HL-60 (cell line): Measurements from ENCODE around the gene SMIM3.

Experiments used
- DNase-seq, 2 experiments: peaks; one replicate each; pipeline ENCODE4 v3.0.0-alpha.2; 2010 to 2020; ENCODE audit warnings: low read depth in 1 of 2, low spot score in 1 of 2
- H3K27ac ChIP-seq: fragments of 250-450 bp; sonication (Bioruptor Pico); replicated peaks from 2 replicates; pipeline ENCODE4 v1.5.1; 2020; ENCODE audit warnings: mild to moderate bottlenecking, moderate library complexity
- H3K27me3 ChIP-seq: fragments of 250-450 bp; sonication (Bioruptor Pico); 2 replicates; pipeline ENCODE4 v1.5.1; 2021; ENCODE audit warnings: mild to moderate bottlenecking, moderate library complexity; ENCODE audit not compliant: insufficient read depth, poor library complexity, severe bottlenecking
- H3K4me3 ChIP-seq: replicated peaks from 2 replicates; pipeline ENCODE4 v1.5.1; 2011; ENCODE audit warnings: mild to moderate bottlenecking, control low read depth, low read length; ENCODE audit not compliant: insufficient read depth
- GABPA ChIP-seq: IDR thresholded peaks from 2 replicates; pipeline ENCODE4 v1.6.1; 2012; ENCODE audit warnings: low read depth
- POLR2AphosphoS5 ChIP-seq: IDR thresholded peaks from 2 replicates; pipeline ENCODE4 v1.6.1; 2012; ENCODE audit warnings: low read depth
- REST ChIP-seq: IDR thresholded peaks from 2 replicates; pipeline ENCODE4 v1.6.1; 2012; ENCODE audit warnings: low read depth; ENCODE audit not compliant: insufficient replicate concordance
- SPI1 ChIP-seq: IDR thresholded peaks from 2 replicates; pipeline ENCODE4 v1.6.1; 2012; ENCODE audit warnings: low read depth, mild to moderate bottlenecking, borderline replicate concordance
- TF ChIP-seq, protein P1 (sequence below): IDR thresholded peaks from one replicate; pipeline ENCODE4 v1.5.1; 2011; ENCODE audit warnings: low read length, control low read depth, inconsistent platforms; ENCODE audit not compliant: insufficient read depth

Gene SMIM3

DNA sequence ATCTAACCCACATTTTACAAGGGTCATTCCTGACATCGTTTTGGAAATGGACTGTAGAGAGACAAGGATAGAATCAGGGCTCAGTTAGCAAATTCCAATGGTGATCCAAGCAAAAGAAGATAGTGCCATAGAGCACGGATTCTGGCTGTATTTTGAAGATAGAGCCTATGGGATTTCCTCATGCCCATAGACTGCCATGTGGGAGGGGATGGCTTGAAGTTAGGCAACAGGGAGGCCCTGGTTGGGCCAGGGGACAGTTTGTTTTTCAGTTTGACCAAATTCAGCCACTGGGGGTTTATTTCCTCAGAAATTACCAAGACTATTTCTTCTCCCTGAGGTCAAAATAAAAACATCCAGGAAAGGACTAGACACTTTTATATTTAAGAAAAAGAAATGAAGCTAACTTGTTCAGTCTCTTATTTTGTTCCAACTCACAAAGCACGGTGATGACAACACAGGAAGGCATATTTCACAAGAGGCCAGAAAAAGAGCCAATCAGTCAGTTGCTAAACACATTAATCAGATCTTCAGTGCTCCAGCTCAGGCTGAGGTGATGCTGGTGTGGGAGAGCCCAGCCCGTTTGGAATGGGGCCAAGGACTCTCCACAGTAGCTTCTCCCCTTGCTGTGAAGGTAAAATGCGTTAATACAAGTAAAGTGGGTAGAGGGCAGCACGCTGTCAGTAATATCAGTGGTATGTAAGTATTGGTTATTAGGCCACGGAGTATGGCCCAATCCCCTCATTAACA lies 15.4 kb upstream of the SMIM3 start:
- Histone ChIP-seq H3K4me3 (no peak overlapping the region), H3K27me3 (no peaks in the 10 kb centered on the region), H3K27ac (peak overlapping the region; percentile 92)
- TF ChIP-seq POLR2AphosphoS5 (peak; percentile 86), GABPA (no peak), REST (peak; percentile 42), SPI1 (no peak)
- TF ChIP-seq, protein P1, sequence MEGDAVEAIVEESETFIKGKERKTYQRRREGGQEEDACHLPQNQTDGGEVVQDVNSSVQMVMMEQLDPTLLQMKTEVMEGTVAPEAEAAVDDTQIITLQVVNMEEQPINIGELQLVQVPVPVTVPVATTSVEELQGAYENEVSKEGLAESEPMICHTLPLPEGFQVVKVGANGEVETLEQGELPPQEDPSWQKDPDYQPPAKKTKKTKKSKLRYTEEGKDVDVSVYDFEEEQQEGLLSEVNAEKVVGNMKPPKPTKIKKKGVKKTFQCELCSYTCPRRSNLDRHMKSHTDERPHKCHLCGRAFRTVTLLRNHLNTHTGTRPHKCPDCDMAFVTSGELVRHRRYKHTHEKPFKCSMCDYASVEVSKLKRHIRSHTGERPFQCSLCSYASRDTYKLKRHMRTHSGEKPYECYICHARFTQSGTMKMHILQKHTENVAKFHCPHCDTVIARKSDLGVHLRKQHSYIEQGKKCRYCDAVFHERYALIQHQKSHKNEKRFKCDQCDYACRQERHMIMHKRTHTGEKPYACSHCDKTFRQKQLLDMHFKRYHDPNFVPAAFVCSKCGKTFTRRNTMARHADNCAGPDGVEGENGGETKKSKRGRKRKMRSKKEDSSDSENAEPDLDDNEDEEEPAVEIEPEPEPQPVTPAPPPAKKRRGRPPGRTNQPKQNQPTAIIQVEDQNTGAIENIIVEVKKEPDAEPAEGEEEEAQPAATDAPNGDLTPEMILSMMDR: no peak
- DNase-seq: peak; percentile 98 to 100

GRCh38 chr5:150764530-150764929 lies 14.0 kb upstream of the SMIM3 start:
- TF ChIP-seq POLR2AphosphoS5: peak; percentile 95
- no peak for TF ChIP-seq SPI1
- no peak for TF ChIP-seq REST
- TF ChIP-seq GABPA: 0 out of 2 replicates have a peak, but pooled peaks have one; percentile 15
- DNase-seq: peak; percentile 78 to 86
- Histone ChIP-seq H3K27me3 (no peaks in the 10 kb centered on the region), H3K4me3 (no peak overlapping the region), H3K27ac (peak overlapping the region; percentile 92)

GRCh38 chr5:150765011-150765798 lies 13.4 kb upstream of the SMIM3 start:
- DNase-seq: no peak
- peak overlapping the region; percentile 92 for H3K27ac ChIP-seq
- H3K27me3 ChIP-seq: no peaks in the 10 kb centered on the region
- TF ChIP-seq SPI1 (peak; percentile 75; the same call in 1 of the 2 replicates), GABPA (no peak)
- no peak overlapping the region for H3K4me3 ChIP-seq

DNA sequence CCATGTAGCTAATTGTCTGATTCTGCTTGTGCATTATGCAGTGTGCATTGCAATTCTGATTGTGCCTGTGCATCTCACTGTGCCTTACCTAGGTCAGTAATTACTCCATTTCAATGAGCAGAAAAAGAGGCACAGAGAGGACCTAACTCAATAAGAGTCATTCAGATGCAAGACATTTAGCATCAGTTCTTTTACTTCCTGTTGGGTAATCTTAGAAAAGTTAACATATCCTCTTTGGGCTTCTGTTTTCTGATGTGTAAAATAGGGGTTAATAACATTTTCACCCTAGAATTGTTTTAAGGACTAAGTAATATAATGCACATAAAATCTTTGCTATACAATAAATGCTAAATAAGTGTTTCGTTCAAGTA lies 12.8 kb upstream of the SMIM3 start:
- no peak overlapping the region for H3K4me3 ChIP-seq
- DNase-seq: peak in 1 of 2 experiments; percentile 65
- no peaks in the 10 kb centered on the region for H3K27me3 ChIP-seq
- peak overlapping the region; percentile 92 for H3K27ac ChIP-seq
- 0 out of 2 replicates have a peak, but pooled peaks have one; percentile 5 for TF ChIP-seq SPI1
- TF ChIP-seq, protein P1: no peak
